Measurements from ENCODE around the gene CCNJL. TPM values are rescaled to one million over a fixed set of nuclear protein-coding genes. Genes with fewer than 3 reads are reported as not detected.
"Not testable (repeated sequence)": the region's sequence is repeated elsewhere in the genome, so short reads cannot be mapped to it uniquely, and the experiment has no call there.

The CCNJL gene
- total RNA-seq, 2 experiments from 2014 or later = 0.13 TPM; not detected in 1

DNA sequence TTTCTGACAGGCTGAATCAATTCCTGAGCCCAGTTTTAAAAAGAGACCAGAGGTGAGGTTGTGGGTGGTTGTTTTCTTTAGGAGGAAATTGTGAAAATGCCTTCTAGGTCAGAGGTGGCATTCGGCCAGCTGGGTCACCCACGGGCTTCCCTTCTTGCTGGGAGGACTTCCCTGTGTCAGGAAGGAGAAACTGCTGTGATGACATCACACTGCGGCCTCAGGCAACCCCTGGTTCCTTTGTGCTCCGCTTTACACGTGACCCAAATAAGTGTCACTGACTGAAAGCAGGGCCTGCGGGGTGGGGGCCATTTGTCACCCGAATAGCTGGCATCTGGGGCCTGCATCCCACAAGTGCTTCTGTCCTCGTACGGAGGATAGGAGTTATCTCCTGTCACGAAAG, 43.3 kb downstream of the CCNJL start:
- POLR2A ChIA-PET = no interaction called here
- CTCF ChIA-PET = no interaction called here

DNA sequence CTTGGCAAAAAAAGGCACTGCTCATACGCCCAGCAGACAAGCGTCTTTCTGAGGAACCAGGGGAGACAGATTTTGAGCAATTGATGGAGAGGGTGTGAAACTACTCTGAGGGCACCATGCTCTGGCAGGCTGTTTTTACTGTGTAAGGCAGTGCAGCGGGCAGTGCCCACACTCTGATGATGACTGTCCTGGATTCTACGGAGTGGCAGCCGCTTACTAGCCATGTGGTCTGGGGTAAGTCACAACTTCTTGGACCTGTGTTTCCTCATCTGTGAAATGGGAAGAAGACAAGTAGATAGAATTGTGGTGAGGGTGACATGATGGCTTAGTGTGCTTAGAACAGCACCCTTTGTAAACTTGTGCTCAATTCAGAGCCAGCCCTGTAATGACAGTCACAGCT, 44.2 kb downstream of the CCNJL start:
- ChIA-PET POLR2A (no interaction called here), CTCF (no interaction called here)

DNA sequence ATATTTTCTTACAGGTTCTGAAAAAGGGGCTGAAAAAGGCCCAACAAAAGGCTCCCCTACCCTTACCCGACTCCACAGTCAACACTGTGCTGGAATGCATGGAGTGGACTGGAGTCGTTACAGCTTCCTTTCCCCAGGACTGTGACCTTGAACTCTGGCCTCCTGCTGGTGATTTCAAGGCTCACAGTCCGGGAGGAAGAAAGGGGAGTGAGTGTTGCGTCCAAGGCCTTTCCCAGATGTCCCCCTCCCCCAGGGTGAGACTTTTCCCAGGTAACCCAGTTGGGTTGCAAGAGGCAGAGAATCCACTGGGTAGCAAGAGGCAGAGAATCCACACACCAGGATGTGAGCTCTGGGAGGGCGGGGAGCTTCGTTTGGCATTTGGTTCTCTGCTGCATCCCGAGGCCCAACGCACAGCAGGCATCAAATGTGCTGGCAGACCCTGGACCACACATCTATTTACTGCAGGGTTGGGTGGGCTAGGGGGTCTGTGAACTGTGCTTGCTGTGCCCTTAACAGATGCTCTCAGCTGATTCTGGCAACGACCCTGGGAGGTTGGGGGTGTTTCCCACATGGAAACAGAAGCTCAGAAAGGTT, 45.5 kb downstream of the CCNJL start:
- POLR2A ChIA-PET = no interaction called here

DNA sequence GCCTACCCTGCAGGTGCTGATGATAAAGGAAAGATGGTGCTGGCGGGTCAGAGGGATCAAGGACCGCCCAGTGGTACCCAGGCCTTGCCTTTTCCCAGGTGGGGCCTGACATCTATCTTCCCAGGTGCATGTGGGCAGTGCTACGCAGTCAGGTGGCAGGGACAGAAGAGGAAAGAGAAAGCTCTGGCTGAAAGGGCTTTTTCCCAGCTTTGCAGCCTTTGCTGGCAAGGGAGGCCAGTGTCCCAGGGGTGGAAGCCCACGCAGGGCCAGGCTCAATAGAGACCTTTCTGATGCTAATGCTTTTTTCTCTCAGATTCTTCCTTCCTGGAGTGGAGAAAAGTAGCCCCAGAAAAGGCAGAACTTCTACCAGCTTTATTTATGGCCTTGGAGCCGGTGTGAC, 46.3 kb downstream of the CCNJL start:
- ChIA-PET CTCF (interaction anchor here (0.7 kb wide), 1 partner anchor 63 kb away, joined by 4 read pairs; no protein-coding TSS in a partner anchor), POLR2A (no interaction called here)

More for the DNA sequence above, 45.5 kb downstream of the CCNJL start:
- CTCF ChIA-PET = interaction anchor here (0.6 kb wide), 1 partner anchor 307 kb away, joined by 3 read pairs; no protein-coding TSS in a partner anchor

DNA sequence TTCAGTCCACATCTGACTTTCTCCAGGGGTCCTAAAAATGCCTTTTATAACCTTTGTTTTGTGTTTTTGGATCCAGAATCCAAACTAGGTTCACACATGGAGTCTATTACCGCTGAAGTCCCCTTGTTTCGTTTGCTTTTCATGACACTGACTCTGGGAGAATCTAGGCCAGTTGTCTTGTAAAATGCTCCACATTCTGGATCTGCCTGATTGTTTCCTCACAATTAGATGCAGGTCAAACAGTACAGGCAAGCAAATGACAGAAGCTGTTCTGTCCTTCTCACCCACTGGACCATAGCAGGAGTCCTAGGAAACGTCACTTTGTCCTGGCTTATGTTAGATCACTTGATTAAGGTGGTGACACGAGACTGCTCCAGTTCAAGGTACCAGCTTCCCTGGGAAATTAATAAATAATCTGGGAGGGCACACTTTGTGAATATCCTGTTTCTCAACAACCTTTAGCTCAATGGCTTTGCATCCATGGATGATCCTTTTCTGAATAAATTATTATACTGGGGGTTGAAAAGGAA, 49.0 kb downstream of the CCNJL start:
- CTCF ChIA-PET = no interaction called here
- POLR2A ChIA-PET = no interaction called here

DNA sequence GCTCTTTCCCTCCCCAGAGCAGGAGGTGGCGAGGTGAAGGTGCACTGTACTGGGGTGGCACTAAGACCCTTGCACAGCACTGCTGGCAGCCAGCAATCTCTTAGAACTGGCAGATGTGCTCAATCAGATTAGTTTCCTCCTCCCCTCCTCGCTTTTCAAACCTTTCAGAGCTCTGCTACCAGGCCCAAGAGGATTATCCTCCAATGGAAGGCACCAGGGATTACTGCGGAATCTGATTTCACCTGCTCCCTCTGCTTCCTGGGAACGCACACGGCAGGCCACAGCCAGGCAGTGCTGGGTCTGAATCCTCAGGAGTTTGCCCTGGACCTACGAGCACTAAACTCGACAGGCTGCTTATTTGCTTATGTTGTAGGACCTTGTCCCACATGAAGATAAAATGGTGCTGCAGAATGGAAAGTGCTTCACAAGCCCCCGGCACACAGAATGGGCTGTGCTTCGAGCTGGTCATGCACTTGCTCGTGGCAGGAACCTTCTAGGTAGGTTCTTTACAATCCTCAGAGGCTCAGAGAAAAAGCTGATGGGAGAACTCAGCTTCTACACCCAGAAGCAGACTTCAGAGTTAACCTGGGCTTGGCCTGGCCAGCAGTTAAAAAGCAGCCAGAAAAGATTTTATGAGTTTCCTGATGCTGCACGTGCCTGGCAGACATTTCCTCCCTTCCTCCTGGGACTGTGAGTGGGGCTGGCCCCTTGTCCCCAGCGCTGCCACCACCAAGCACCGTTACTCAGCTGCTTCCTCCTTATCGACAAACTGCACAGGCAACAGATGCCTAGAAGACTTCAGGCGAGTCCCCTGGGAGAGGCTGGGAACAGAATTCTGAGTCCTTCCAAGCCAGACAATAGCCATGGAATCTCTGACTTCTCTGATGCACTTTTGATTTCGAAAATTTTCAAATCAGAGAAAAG, 50.0 kb downstream of the CCNJL start:
- CTCF ChIA-PET = no interaction called here
- POLR2A ChIA-PET = no interaction called here

DNA sequence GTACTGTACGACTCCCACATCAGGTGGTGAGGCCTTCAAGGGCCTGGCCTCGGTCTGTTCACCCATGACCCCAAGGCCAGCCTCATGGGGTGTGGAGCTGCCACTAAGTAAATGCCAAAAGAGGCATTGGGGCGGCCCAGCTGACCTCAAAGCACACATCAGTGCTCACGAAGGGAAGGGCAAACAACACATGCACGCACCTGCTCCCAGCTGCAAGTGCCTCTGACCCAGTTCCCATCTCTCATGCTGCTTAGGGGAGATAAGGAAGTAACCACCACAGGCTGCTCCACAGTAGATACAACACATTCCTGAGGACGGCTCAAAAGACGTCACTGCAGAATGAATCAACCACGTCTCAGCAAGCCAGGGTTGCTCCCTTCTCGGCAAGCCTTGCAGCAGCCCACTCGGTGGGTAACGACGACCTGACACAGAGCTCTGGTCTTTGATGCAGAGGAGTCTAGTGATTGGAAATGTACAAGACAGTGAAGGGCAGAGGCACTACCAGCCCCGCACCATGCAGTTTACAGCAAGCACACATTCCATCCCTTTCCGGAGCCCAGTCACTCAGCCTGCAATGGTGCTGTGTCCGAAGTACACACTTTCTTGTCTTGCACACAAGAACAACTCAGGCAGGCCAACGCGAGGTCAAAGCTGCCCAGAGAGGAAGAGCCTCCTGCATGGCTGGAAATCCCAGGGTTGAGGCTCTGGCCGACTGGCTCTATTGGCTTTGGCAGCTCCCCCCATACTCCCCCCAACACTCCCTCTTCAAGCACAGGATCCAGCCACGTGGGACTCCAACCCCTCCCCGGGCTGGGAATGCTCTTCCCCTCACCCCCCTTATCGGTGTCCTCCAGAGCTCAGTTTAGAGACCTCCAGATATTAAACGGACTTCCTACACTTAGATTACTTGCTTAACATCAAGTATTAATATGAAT, 51.2 kb downstream of the CCNJL start:
- ChIA-PET CTCF (interaction anchor here (0.8 kb wide), 1 partner anchor 30 kb away, joined by 4 read pairs; no protein-coding TSS in a partner anchor), POLR2A (no interaction called here)

DNA sequence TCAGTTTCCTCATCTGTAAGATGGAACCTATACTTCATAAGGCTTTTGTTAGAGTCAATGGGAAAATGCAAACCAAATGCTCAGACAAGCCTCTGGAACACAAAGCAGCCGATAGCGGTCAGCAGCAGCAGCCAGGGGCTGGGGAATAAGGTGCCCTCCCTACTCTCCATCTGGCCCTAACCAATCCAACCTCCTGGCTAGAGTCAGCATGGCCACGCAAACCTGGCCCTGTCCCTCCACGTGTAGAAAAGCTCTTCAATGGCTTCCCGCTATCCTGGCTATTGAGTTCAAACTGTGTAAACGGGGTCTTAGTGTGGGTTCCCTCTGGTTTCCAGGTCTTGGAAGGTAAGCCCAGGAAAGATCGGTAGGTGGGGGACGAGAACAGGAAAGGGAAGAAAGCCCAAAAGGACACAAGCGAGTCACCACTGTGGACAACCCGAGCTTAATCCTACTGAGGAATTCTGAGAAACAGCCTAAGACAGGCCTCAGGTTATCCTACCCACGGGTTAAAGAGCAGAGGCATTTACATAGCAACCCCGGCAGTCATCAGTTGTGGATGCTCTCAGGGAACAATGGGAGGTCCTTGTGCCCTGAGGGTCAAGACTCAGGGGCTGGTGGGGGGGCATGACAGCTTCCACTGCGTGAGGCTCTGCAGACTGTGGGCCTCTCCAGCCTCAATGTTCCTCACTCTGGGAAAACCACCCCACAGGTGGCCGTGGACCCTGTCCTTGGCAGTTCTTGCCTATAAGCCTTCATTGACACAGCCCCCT, 52.2 kb downstream of the CCNJL start:
- POLR2A ChIA-PET = no interaction called here
- CTCF ChIA-PET = no interaction called here

DNA sequence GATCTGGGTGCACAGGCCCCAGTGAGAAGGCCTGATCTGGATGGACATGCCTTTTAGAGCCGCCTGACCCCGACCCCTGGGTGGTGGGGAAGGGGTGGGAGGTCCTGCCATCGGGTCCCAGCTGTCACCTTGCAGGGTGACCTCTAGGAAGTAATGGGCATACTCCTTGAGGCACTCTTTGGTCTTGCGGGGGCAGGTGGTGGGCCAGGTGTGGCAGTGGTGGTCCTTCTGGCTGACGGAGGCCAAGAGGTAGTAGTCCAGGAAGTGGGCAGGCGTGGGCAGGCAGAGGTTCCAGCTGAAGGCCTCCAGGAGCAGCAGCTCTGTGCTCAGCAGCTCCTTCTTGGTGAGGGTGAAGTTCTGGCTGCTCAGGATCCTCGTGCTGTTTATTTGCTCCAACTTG, 53.0 kb downstream of the CCNJL start:
- CTCF ChIA-PET = no interaction called here
- POLR2A ChIA-PET = no interaction called here

DNA sequence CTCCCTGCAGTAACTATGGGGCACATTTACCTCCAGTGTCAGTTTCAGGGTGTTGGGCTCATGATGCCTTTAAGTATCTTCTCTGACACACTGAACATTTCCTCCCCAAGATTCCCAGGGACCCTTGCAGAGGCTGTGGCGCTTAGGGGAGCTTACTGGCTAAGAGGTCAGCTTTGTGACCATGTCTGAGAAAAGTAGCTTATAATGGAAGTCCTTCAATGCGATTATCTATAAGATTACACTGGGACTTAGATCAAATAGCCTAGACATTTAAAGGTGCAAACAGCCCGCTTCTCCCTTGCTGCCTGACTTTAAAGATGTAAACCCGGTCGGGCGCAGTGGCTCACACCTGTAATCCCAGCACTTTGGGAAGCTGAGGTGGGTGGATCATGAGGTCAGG, 57.7 kb downstream of the CCNJL start:
- POLR2A ChIA-PET = no interaction called here
- CTCF ChIA-PET = no interaction called here

DNA sequence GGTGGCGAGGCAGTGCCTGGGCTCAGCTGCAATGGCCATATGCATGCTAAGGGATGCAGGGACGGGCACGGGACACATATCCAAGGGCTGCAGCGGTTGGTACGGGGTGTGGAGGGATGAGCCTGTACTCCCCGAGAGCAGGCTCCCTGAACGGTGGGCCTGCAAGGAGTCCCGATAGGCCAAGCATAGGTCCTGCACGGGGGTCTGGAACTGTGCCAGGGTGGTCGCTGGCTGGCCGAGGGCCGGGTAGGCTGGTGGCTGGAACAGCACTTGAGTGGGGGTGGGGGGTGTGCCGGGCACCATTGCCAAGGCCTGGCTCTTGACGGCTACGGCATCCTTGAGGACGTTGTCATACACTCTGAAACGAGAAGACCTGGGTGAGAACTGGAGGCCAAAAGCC, 58.9 kb downstream of the CCNJL start:
- ChIA-PET POLR2A (no interaction called here), CTCF (no interaction called here)

DNA sequence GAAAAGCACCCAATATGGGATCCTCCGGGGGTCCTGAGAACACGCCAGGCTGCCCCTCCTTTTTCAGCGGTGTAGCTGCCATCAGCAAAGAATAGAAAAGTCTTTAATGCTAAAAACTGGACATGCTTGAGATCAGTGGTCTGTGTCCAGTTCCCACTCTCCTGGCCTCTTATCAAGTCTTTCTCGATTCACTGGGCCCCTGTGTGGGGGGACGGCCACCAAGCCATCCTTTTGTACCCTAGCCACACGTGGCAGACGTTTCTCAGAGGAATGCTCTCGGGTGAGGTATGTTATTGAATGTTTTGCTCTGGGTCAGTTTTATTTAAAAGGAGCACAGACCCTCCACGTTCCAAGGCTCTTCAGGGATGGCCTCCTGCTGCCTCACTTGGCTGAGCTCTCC, 59.4 kb downstream of the CCNJL start:
- ChIA-PET CTCF (no interaction called here), POLR2A (no interaction called here)

DNA sequence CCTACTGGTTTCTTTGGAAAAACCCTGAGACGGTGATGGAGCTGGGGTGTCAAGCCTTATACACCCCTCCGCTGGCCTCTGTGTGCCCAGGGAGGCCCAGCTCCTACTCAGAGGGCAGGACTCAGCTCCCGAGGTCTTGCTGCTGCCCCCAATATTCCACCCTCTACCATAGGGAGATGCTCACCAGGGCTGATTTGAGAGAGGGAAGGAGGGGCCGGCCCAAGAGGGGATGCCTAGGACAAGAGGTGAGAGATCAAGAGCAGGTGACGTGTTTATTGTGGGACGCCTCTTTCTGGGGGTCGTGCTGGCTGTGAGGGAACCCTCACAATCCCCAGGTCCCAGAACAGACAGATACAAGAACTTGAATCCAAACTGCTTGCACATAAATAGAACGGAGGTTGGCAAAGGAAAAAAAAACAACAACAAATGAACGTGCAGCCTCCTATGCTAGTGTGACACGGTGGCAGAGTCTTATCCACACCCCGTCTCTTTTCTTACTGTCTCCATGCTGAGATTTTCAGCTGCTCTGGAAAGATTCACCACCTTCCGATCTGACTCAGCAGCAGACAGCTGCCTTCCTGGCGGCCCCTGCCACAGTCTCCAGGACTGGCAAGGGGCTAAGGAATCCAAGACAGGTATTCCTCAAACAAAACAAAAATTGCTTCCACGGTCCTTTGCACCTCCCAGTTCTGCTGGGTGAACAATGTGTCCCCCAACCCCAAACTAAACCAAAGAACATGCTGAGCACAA, 60.8 kb downstream of the CCNJL start:
- ChIA-PET POLR2A (no interaction called here), CTCF (interaction anchor here (1.7 kb wide), 1 partner anchor 11 kb away, joined by 6 read pairs; no protein-coding TSS in a partner anchor)

DNA sequence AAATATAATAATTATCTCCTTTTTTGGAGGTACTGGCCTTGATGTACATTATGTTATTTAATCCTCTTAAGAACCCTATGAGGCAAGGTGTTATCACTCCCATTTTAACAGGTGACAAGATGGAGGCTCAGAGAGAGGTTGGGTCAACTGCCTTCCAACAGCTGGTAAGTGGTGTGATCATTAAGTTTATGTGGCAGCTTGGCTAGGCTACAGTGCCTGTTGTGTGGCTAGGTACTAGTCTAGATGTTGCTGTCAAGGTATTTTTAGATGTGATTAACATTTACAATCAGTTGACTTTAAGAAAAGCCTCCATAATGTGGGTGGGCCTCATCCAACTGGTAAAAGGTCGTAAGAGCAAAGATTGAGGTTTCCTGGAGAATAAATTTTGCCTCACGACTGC, 61.5 kb downstream of the CCNJL start:
- ChIA-PET CTCF (interaction anchor here (0.6 to 1.7 kb wide), 2 partner anchors 10 to 288 kb away, joined by 3 to 6 read pairs; no protein-coding TSS in a partner anchor), POLR2A (no interaction called here)

DNA sequence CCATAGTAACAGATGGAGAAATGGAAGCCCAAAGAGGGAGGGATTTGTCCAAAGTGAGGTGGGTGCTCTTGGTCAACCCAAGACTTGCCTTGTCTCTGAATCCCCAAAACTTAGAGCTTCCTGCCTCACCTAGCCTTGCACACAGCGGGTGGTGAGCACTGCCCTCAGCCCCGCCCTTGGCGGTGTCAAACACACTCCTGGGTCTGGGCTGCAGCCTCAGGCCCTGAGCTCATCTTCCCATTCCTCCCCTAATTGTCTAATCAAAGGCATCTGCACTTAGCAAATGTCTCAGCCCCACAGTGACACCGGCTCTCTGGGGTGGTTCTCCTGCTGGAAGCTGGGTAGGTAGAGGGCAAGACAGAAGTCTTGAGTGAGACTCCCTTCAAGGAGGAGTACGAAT, 62.1 kb downstream of the CCNJL start:
- POLR2A ChIA-PET = no interaction called here
- CTCF ChIA-PET = interaction anchor here (0.6 to 1.7 kb wide), 3 partner anchors 10 to 288 kb away, joined by 3 to 6 read pairs (median 5); no protein-coding TSS in a partner anchor

DNA sequence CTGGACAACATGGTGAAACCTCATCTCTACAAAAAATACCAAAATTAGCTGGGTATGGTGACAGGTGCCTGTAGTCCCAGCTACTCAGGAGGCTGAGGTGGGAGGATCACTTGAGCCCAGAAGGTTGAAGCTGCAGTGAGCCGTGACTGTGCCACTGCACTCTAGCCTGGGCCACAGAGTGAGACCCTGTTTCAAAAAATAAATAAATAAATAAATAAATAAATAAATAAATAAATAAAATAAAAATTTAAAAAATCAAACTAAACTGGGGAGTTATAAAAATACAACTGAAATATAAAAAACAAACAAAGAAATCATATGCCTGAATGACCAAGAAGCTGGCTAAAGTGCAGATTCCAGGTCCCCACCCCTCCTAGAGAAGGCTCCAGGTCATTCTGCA, 62.8 kb downstream of the CCNJL start:
- CTCF ChIA-PET = interaction anchor here (1.6 to 1.7 kb wide), 2 partner anchors 9 to 96 kb away, joined by 5 to 6 read pairs; no protein-coding TSS in a partner anchor
- POLR2A ChIA-PET = not testable (repeated sequence)

DNA sequence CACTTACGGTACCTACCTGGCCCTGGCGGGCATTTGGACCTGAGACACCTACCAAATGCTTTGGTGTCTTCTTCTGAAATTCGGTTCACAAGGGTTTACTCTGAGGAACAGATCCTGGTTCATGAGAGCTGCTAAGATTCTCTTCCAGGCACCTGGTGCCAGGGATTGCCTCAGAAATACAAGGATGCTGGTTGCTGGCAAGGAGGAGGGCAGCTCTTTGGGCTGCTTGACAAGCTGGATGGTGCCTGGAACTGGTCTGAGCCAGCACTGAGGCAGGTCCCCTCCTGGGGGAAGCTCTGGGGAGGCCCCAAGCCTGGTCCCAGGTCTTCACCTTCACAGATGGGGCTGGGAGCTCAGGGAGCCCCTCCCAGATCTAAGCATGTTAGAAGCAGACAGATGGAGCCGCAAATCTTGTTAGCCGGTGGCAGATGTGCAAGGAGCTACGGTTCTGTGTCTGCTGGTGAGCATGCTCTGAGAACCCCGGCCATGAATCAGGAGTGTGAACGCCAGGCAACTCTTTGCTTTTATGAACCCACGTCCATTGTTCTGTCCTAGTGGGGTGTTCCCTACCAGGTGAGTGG, 66.8 kb downstream of the CCNJL start:
- ChIA-PET CTCF (no interaction called here), POLR2A (no interaction called here)

DNA sequence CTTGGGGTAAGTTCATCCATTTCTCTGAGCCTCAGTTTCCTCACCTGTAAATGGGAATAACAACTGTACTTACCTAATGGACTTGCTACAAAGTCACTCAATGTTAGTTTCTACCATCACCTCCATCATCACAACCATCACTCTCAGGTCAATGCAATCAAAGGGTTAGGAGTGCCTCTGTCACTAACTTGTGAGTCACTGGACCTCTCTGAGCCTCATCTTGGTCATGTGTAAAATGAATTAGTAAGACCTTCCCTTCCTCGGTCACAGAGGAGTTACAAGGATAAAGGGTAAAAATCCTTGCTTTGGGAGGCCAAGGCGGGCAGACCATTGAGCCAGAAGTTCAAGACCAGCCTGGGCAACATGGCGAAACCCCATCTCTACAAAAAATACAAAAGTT, 70.2 kb downstream of the CCNJL start:
- CTCF ChIA-PET = no interaction called here
- POLR2A ChIA-PET = no interaction called here

Measured in activated CD8-positive, alpha-beta memory T cell treated with anti-CD3 and anti-CD28 coated beads for 36 hours (primary cell).